ENCODE results near the gene MRPL53. TPM values are rescaled to one million over a fixed set of nuclear protein-coding genes. Genes with fewer than 3 reads are reported as not detected.

Gene MRPL53
- total RNA-seq, 1 experiment from 2014 or later, result 52.1 TPM

GRCh38 chr2:74441690-74442482 lies 30.6 kb downstream of the MRPL53 start, which contains the start of gene RTKN (continued):
- no peak for TF ChIP-seq MLX (CRISPR knock-in tag; IDR thresholded peaks at IDR 0.05)
- TF ChIP-seq CDX4 (CRISPR knock-in tag; IDR thresholded peaks at IDR 0.05; ENCODE audit: borderline replicate concordance), result no peak
- peak; percentile 77 for TF ChIP-seq SP1 (CRISPR knock-in tag; conservative IDR thresholded peaks at IDR 0.05)
- TF ChIP-seq E2F4 (CRISPR knock-in tag; IDR thresholded peaks at IDR 0.05; ENCODE audit: borderline replicate concordance, low read depth), result no peak
- TF ChIP-seq TEAD4 (CRISPR knock-in tag; IDR thresholded peaks at IDR 0.05), result no peak
- peak; percentile 71 for TF ChIP-seq MAX (CRISPR knock-in tag; IDR thresholded peaks at IDR 0.05)
- no peak for TF ChIP-seq ZBTB43 (CRISPR knock-in tag; IDR thresholded peaks at IDR 0.05)
- no peak for TF ChIP-seq USF1 (CRISPR knock-in tag; IDR thresholded peaks at IDR 0.05)
- TF ChIP-seq HMGA2 (CRISPR knock-in tag; IDR thresholded peaks at IDR 0.05), result no peak
- TF ChIP-seq NFE2L1 (CRISPR knock-in tag; IDR thresholded peaks at IDR 0.05), result peak; percentile 47; the same call in 1 of the 2 replicates
- 0 out of 2 replicates have a peak, but pooled peaks have one; percentile 57 for TF ChIP-seq ARID4B (CRISPR knock-in tag; IDR thresholded peaks at IDR 0.05; ENCODE audit: borderline replicate concordance)
- TF ChIP-seq MYBL2 (CRISPR knock-in tag; IDR thresholded peaks at IDR 0.05), result no peak
- TF ChIP-seq GABPB1 (CRISPR knock-in tag; IDR thresholded peaks at IDR 0.05), result peak; percentile 29; the same call in 1 of the 2 replicates
- 0 out of 2 replicates have a peak, but pooled peaks have one; percentile 22 for TF ChIP-seq ZNF416 (CRISPR knock-in tag; IDR thresholded peaks at IDR 0.05)
- TF ChIP-seq TP53 (CRISPR knock-in tag; IDR thresholded peaks at IDR 0.05), result no peak
- 0 out of 2 replicates have a peak, but pooled peaks have one; percentile 89 for TF ChIP-seq KAT7 (CRISPR knock-in tag; IDR thresholded peaks at IDR 0.05; ENCODE audit: borderline replicate concordance)
- TF ChIP-seq ZNF317 (CRISPR knock-in tag; IDR thresholded peaks at IDR 0.05; ENCODE audit: borderline replicate concordance, low read depth), result no peak
- TF ChIP-seq ZNF671 (CRISPR knock-in tag; IDR thresholded peaks at IDR 0.05), result no peak
- peak; percentile 31; the same call in 1 of the 2 replicates for TF ChIP-seq FOXP4 (CRISPR knock-in tag; IDR thresholded peaks at IDR 0.05)
- TF ChIP-seq GRHL2 (CRISPR knock-in tag; IDR thresholded peaks at IDR 0.05; ENCODE audit: insufficient replicate concordance, severe bottlenecking), result no peak
- TF ChIP-seq TEAD1 (CRISPR knock-in tag; IDR thresholded peaks at IDR 0.05), result peak; percentile 27
- no peak for TF ChIP-seq OVOL2 (CRISPR knock-in tag; IDR thresholded peaks at IDR 0.05; ENCODE audit: borderline replicate concordance)
- no peak for TF ChIP-seq SOX15 (CRISPR knock-in tag; IDR thresholded peaks at IDR 0.05)
- peak; percentile 83; the same call in 1 of the 2 replicates for TF ChIP-seq ZNF219 (CRISPR knock-in tag; IDR thresholded peaks at IDR 0.05; ENCODE audit: borderline replicate concordance)
- no peak for TF ChIP-seq ZNF396 (CRISPR knock-in tag; IDR thresholded peaks at IDR 0.05; ENCODE audit: borderline replicate concordance)
- peak; percentile 84; the same call in 1 of the 2 replicates for TF ChIP-seq FOXP1 (CRISPR knock-in tag; IDR thresholded peaks at IDR 0.05; ENCODE audit: borderline replicate concordance)
- TF ChIP-seq ESRRA (CRISPR knock-in tag; IDR thresholded peaks at IDR 0.05; ENCODE audit: borderline replicate concordance), result no peak; the same call in 1 of the 2 replicates

All from WTC11 (cell line).